HG03439 (cell line): ENCODE data around the gene NCF2.

Source experiments
- ATAC-seq: cut with Tn5 transposase; IDR thresholded peaks from one replicate; pipeline ENCODE4 v1.9.1; 2021; ENCODE audit warnings: mild to moderate bottlenecking, moderate library complexity; ENCODE audit not compliant: unreplicated experiment

Gene NCF2

DNA sequence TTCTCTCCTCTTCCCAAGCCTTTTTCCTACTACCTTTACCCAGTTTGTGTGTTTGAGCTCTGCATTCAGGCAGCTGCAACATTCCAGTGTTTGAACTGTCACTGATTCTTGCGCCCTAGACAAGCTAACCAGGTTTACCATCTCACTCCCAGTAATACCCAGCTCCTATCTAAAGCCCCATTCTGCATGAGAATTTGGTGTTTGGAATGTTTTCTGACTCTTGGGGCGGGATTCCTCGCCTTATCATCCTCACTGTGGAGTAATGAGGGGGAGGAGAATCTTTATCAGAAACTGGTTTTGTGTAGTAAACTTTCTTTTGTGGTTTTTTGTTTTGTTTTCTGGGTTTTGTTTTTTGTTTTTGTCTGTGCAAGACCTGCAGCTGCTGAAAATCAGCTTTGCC lies 36.5 kb downstream of the NCF2 start:
- no peak for ATAC-seq

DNA sequence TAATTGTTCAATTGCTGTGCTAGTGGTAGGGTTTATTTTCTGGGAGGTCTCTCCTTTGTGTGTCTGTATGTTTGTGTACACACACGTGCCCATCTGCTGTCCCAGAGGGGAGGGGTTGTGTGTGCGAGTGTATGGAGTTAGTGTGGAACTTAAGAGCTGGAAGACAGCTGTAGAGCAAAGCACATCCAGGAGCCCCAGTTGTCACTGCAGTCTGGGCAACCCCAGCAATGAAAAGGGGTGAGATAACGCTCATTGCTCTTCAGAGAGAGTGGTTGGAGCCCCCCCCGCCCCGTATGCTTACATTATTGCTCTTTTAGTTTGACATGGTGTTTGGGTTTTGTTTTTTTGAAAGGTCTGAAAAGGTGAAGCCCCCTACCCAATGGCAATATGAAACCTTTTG lies 36.9 kb downstream of the NCF2 start:
- no peak for ATAC-seq

DNA sequence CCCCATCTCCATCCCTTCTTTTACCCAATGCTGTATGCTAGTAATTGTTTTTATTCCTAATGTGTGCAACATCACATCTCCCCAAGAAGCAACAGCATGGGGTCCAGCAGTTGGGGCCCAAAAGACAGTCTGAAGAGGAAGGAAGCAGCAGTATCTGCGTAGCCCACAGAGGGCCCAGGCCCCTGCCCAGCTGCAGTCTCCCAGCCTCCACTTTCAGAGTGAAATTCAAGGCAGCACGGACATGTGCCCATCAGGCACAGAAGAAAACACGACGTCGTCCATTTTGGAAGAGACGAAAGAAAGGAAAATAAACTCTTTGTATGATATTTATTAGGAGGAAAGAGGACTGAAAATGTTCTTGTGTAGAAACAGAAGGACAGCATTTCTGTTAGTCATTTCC lies 37.4 kb downstream of the NCF2 start:
- no peak for ATAC-seq

DNA sequence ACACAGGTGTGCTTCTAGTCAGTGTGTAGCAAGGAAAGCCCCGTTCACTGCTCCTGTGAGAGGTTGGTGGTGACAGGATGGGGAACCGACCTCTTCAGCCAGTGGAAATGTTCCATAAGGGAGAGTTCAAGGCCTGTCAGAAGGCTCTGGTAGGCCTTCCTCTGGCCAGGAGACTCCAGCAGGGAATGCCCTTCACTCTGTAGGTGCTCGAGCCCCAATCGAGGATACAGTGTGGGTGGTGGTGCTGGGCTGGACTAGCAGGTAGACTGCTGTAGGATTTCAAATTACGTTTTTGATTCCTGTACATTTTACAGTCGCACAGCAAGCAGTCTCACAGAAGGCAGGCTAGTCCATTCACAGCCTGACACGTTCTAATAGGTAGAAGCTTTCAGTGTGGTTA lies 37.8 kb downstream of the NCF2 start:
- ATAC-seq = no peak

DNA sequence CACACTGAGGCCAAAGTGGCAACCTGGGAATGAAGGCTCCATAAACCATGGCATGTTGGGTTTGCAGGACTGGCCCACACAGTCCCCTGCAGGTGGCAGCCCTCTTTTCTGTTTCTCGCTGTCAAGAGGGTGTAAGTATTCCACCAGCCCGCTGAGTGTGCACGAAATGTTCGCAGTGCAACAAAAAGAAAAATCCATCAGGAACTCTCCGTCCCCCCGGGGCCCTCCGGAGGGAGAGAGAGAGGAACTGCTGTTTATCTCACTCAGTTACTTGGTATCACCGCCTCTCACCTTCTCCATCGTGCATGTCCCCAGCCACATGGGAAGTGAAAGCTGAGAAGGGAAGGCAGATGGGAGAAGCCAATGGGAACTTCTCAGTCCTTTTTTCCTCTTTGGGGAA lies 38.3 kb downstream of the NCF2 start:
- ATAC-seq = no peak

DNA sequence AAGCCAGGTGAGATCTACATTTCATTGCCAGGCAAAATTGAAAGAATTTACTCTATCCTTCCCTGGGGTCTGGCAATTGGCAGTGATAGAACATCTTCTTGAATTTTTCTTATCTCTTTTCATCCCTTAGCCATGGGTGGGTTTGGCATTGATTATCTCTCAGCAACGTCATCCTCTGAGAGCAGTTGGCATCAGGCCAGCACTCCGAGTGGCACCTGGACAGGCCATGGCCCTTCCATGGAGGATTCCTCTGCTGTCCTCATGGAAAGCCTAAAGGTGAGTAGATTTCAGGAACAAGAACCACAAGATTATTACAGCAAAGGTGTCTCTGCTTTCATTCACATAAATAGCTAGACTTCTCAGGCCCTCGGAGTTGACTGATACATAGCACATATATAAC lies 39.3 kb downstream of the NCF2 start:
- ATAC-seq = no peak

DNA sequence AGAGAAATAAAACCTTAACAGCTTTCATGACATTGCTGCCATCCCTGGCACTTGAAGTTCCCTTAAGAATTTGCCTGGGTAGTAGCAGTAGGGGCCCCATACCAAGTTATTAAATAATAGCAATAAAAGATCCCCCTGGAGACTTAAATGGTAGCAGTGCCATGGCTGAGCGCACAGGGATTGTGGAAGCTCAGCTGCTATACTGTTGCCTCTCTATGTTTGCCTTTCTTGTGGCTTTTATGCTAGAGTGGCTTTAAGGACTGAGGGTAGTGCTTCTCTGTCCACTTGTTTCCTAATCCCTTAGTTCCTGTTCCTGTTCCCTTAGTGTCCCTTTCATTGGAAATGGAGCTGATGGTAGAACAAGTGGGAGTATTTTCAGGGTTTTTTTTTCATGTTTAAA lies 42.1 kb downstream of the NCF2 start:
- no peak for ATAC-seq

DNA sequence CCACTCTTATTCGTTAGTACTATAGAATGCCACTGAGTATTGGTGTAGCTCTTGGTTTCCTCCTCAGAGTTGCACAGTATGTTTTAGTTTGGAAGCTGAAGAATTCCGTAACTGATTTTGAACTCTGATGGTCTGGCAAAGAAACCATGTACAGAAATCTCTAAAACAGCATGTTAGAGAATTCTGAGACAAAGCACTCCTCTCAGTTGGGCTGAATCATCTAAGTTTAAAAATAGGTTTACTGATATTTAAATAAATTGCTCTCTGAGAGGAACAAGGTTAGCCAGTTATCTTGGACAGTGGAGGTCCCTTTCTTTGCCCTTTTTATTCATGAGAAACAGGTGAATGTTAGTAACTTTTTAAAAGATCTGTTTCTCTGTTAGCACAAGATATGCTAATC lies 43.8 kb downstream of the NCF2 start:
- ATAC-seq = no peak

DNA sequence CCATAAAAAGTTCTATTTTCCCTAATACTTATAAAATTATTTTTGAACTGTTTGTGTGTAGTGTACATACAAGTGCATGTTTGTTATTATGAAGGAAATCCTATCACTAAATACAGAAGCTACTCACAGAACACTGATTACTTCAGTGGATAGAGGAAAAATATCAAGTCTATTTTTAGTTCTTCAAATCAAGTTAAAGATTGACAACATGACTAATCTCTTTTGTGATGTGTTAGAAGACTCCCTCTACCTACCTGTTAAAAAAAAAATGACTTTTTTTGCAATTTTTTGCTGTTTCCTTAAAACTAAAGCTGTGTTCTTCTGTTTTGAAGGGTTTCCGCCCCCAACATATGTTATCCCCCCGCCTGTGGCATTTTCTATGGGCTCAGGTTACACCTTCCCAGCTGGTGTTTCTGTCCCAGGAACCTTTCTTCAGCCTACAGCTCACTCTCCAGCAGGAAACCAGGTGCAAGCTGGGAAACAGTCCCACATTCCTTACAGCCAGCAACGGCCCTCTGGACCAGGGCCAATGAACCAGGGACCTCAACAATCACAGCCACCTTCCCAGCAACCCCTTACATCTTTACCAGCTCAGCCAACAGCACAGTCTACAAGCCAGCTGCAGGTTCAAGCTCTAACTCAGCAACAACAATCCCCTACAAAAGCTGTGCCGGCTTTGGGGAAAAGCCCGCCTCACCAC lies 45.5 kb downstream of the NCF2 start:
- ATAC-seq = no peak

DNA sequence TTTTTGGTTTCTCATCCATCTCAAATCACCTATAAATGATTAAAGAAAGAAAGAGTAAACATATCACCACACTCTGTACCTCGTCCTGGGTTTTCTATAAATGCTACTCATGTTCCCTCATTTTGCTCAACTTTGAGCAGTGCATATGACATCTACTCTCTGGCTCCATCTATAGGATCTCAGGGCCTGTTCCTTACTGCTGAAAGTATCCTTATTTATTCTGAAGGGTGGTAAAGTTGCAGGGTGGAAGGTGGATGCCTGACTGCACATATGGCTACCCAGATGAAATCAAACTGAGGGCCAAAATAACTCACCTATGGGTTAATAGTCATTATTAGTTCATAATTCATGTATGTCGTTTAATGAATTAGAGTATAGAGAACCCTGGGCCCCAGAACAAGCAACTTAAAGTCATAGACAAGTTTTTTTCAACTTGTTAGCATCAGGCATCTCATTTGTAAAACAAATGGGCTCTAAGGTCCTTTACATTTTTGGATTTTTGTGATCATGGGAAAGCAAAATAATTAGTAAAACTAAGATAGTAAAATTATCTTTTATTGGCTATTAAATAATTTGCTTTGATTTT lies 46.5 kb downstream of the NCF2 start:
- no peak for ATAC-seq

DNA sequence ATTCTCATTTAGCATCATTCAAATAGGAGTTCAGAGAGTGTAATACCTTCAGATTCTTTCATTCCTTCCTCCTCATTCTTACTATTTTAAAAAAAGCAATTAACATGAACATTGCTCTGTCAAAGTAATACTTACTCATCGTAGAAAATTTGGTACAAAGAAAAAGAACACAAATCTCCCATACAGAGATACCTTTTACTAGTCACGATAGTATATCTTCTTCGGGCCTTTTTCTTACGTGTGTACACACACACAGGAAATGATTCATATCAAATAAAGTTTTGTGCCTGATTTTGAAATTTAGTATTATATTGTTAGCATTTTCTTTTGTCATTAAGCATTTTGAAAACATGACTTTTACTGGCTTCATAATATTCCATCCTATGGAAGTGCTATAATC lies 52.9 kb downstream of the NCF2 start:
- ATAC-seq = no peak

DNA sequence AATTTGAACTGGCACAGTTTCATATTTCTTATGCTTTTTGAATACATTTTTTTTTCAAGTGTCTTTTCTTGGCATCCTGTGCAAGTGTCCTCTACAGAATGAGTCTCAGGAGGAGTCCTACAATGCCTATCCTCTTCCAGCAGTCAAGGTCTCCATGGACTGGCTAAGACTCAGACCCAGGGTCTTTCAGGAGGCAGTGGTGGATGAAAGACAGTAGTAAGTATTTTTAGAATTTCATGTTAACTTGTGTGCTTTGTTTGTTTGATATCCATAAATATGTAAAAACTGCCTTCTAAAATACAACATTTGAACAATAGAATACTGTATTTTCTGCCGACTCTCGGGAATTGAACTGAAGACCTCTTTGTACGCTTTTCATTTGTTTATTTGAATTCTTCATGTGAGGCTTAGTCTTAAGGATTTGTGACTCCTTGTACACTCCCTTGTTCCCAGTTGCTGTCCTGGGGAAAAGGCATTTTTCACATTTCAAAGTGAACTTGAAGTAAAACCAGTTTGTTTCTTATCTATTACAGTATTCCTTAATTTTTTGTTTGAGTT lies 56.6 kb downstream of the NCF2 start:
- ATAC-seq = no peak

DNA sequence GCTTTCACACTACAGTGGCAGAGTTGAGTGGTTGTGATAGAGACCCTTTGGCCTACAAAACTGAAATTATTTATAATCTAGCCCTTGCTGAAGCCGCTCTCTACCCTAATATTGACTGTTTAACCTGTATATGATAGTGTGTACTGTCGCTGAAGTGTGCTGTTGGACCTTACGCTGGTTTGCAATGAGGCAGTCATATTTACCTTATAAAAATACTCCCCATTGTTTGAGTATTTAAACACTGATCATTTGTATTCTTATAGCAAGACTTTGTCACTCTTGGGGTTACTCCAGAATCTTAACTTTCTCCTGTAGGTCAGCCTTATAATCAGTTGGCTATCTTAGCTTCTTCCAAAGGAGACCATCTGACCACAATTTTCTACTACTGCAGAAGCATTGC lies 61.7 kb downstream of the NCF2 start:
- no peak for ATAC-seq

DNA sequence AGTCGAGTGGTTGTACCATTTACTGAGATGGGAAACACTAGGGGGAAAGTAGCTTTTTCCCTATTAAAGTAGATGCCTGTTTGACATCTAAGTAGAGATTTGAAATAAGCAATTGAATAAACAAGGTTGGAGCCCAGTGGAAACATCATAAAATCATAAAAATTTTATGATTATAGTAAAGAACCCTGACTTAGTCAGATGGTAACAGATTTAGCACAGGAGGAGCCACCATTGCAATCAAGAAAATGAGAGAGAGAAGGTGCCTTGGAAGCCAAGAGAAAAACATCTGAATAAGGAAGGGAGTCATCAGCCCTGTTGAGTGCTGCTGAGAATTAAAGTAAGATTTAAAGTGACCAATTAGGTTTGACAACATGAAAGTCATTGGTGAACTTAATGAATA lies 68.2 kb downstream of the NCF2 start:
- ATAC-seq = no peak

DNA sequence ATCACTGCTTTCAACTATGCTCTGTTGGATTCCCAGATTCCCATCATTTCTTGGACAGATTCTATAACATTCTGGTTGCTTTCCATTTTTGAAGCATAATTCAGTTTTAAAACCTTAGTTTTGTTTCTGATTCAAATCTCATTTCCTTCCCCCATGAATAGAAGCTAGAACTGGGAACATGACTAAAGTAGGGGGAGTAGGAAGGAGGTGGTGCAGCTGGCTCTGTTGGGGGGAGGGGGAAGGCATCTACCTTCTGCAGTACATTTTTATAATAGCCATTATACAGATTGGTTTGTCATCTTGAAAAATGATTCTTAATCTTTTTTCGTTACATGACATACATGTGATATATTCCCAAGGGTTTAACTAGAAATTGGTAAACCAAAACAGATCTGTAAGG lies 69.9 kb downstream of the NCF2 start:
- ATAC-seq = no peak

DNA sequence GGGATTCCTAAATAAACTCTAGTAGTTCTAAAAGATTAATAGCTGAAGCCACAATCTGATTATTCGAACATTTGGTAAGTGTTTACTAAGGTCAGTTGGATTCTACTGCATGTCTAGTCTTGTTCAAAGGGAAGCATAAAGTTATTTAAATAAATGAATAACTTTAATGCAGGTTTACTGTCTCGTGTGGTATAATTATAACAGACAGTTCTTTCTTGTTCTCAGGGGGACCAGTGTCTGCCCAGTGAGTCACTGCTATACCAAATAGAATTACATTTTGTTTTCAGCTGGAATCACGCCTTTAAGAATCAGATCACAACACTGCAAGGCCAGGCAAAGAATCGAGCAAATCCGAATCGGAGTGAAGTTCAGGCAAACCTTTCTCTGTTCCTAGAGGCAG lies 72.9 kb downstream of the NCF2 start:
- no peak for ATAC-seq

DNA sequence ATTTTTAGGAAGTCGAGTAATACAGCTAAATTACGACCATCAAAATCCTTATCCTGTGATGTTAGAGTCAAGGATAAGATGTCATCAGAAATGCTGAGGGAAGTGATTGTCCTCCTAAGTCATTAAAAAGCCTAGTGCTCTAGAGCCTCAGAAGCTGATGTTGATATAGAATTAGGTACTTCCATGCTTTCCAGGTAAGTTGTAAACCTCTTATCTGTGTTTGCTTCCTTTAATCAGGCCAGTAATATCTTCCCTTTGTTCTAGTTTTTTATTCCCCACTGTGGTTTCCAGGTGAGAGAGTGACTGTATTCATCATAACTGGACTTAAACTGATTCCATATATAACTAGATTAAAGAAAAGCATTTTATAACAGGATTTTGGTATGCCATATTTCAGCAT lies 73.5 kb downstream of the NCF2 start:
- no peak for ATAC-seq

DNA sequence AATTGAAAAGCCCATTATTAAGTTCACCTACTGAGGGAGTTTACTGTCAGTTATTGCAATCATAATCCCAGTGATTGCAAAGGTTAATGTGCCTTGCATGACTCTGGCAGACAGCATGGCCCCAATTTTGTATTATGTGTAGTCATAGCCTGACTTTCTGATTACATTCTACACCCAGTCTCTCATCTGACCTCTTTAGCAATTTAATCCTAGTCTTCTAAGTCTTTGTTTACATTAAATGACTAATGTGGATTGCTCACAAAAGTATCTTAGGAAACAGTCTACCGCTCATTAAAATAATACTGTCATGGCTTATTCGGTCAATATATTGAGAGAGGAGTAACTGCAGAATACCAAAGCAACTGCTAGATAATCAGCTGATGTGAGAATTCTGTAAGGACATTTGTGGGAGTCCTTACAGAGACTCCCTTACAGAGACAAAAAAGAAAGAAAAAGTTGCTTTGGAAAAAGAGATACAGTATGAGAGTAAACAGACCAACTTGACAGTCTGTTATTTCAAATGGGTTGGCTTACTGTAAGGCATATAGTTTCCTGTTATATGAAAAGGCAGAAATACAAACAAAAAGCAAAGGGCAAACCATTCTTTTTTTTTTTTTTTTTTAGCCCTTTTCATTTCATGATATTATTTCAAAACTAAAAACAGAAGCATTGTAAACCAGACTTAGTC lies 75.1 kb downstream of the NCF2 start:
- no peak for ATAC-seq

DNA sequence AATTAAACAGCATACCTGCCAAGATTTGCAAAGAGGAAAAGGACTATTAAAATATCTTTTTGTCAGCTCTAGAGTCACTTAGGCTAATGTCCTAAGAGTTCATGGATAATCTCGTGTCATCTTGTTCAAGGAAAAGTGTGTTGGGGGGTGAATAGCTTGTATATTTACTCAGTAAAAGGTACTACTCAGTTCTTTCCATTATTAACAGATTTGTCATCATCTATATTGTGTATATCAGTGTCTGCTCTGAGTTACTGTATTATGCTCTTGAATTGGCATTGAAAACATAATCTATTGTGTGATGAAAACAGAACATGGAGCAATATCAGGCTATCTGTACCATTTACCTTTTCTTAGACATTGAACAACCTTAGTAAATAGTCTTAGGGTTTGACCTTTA lies 76.0 kb downstream of the NCF2 start:
- ATAC-seq = no peak

DNA sequence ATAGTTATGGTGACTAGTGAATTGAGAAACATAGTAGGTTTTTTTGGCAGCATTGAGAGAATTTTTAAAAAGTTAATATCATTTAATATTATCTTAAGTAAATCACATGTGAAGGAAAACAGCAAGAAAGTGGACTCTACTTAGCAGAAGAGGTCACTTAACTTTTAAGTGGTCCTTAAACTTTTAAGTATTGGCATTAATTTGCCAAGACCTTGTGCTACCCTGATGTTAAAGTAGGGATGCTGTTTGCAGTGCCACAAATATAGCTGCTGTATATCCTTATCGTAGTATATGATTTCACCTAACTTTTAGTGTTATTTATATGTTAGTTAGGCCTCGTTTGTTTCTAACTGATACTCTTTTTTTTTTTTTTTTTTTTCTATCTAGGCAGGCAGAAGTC lies 77.8 kb downstream of the NCF2 start:
- ATAC-seq = no peak

DNA sequence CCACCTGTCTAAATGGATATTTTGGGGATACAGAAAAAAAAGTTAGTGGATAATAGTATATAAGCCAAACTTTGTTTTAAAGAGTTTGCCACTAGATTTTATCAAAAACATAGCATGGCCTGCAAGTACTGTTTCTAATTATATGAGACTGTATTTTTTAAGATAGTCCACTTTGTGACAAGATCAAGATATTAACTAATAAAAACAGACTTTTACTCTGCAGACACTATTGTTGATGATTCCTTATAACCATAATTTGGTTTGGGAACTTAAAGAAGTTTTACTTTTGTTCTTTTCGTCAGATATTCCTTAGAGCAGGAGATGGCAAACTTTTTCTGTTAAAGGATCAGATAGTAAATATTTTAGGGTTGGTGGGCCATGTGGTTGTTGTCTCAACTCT lies 81.6 kb downstream of the NCF2 start:
- ATAC-seq = no peak

DNA sequence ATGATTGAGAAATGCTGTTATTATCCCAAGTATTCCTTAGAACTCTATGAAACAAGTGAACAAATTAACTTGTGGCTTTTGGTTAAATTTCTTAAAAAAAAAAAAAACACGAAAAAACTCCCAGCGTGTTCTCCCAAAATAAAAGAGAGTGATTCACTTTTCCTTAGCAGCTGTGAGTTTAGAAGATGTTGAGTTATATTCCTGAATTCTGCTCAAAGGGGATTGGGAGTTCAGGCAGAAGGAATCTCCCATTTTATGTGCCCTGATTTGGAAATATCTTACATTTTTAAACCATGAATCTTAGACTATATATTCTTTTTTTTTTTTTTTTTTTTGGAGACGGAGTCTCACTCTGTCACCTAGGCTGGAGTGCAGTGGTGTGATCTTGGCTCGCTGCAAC lies 83.7 kb downstream of the NCF2 start:
- ATAC-seq = no peak
